NCI-H2196 treated with DMSO at 0.1 percent for 48 hours (cell line): ENCODE results near the gene CTNS.

Source experiments
- DNase-seq: peaks from one replicate; lab custom pipeline; 2025; ENCODE audit not compliant: unreplicated experiment; lab: John Stamatoyannopoulos, UW

Gene CTNS

DNA sequence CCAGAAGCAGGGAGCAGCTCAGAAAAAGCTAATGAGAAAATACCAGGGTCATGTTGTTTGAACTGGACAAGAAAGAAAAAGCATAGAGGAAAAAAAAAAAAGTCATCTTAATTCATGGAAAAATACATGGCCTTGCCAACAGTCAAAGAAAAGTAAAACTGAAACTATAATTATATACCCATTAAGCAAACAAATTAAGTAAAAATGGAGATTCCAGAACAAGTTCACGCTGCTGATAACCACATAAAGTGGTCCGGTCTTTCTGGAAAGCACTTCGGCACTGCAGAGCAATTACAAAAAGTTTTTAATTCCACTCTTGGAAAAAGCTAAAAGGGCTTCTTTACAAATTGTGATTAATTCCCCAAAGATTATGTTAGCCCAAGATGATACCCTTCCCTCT is 71.8 kb downstream of the CTNS start:
- no peak for DNase-seq

DNA sequence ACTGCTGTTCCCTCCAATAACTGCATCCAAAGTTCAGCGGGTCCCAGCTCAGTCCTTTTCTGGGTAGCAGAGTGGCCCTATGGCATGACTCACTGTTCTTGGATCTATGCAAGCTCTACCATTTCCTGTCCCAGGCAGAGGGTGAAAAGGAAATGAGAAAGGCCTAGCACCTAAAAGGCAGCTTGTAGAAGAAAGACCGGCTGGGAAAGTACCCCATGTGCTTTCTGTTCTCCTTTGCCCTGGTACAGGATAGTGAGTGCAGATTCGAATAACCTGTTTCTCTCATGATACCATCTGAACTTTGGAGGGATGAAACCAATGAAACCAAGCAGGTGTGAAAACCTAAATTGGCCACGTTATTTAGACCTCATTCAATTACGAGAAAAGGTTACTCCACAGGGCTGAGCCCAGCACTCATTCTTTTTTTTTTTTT is 74.4 kb downstream of the CTNS start:
- no peak for DNase-seq
